IMR-90 (cell line): ENCODE results near the gene NTM. TPM values are rescaled to one million over a fixed set of nuclear protein-coding genes. Genes with fewer than 3 reads are reported as not detected.

ENCODE experiments used
- ATAC-seq: fragments of 200-7000 bp; cut with Tn5 transposase; 2 replicates; pipeline ENCODE4 v1.9.1; 2020; ENCODE audit warnings: low read depth, mild to moderate bottlenecking, moderate library complexity
- BruUV-seq: library from RNA; stranded (reverse); fragments of 400-500 nt; replicated peaks from 2 replicates; lab custom pipeline; 2021; lab: Mats Ljungman, UMichigan
- CTCF ChIA-PET: fragments of 300-600 bp; formaldehyde crosslinking; extraction: SDS; loops from one replicate; lab custom pipeline; 2021; ENCODE audit warnings: antibody characterized with exemption; lab: Yijun Ruan, JAX
- POLR2A ChIA-PET: fragments of 300-600 bp; sonication (Branson Sonifier 250); formaldehyde crosslinking; loops from one replicate; lab custom pipeline; 2022; ENCODE audit warnings: antibody characterized with exemption; ENCODE audit not compliant: unreplicated experiment; lab: Charles Lee
- DNase-seq: peaks from one replicate; pipeline ENCODE4 v3.0.0; 2013
- H2AFZ ChIP-seq: replicated peaks from 2 replicates; pipeline ENCODE3; 2013; ENCODE audit warnings: low read length, mild to moderate bottlenecking; ENCODE audit not compliant: poor library complexity
- H2AK5ac ChIP-seq: 2 replicates; pipeline ENCODE4 v1.6.1; 2013; ENCODE audit warnings: low read depth, low read length, inconsistent platforms
- H2AK9ac ChIP-seq: replicated peaks from 2 replicates; pipeline ENCODE3; 2013; ENCODE audit warnings: mild to moderate bottlenecking, low read depth, low read length, moderate library complexity; ENCODE audit not compliant: poor library complexity
- H2BK120ac ChIP-seq: 2 replicates; pipeline ENCODE4 v1.6.1; 2013; ENCODE audit warnings: low read depth, low read length, inconsistent platforms
- H2BK15ac ChIP-seq: 3 replicates; pipeline ENCODE4 v1.6.1; 2013; ENCODE audit warnings: low read depth, low read length, inconsistent platforms
- H2BK20ac ChIP-seq: 2 replicates; pipeline ENCODE4 v1.6.1; 2013; ENCODE audit warnings: low read depth, mild to moderate bottlenecking, inconsistent platforms, low read length, moderate library complexity
- H2BK5ac ChIP-seq: 2 replicates; pipeline ENCODE4 v1.6.1; 2013; ENCODE audit warnings: mild to moderate bottlenecking, low read depth, low read length, inconsistent platforms; ENCODE audit not compliant: poor library complexity, severe bottlenecking
- H3K14ac ChIP-seq: replicated peaks from 2 replicates; pipeline ENCODE4 v1.6.1; 2013; ENCODE audit warnings: low read depth, low read length, inconsistent platforms
- H3K18ac ChIP-seq: 2 replicates; pipeline ENCODE4 v1.6.1; 2013; ENCODE audit warnings: low read depth, low read length, control low read depth
- H3K23ac ChIP-seq: 2 replicates; pipeline ENCODE4 v1.6.1; 2013; ENCODE audit warnings: low read depth, low read length, inconsistent platforms
- H3K27ac ChIP-seq: 2 replicates; pipeline ENCODE4 v1.5.1; 2013; ENCODE audit warnings: mild to moderate bottlenecking, control low read depth, low read length; ENCODE audit not compliant: insufficient read depth
- H3K27me3 ChIP-seq: 2 replicates; pipeline ENCODE4 v1.6.1; 2013; ENCODE audit warnings: low read length; ENCODE audit not compliant: control insufficient read depth, insufficient read depth
- H3K36me3 ChIP-seq: 2 replicates; pipeline ENCODE4 v1.6.1; 2013; ENCODE audit warnings: low read length, mixed read lengths; ENCODE audit not compliant: control insufficient read depth, insufficient read depth
- H3K4ac ChIP-seq: 2 replicates; pipeline ENCODE4 v1.6.1; 2013; ENCODE audit warnings: low read depth, low read length, inconsistent platforms
- H3K4me1 ChIP-seq: 2 replicates; pipeline ENCODE4 v1.6.1; 2013; ENCODE audit warnings: low read length, mixed read lengths; ENCODE audit not compliant: control insufficient read depth, insufficient read depth
- H3K4me2 ChIP-seq: 2 replicates; pipeline ENCODE4 v1.6.1; 2013; ENCODE audit warnings: low read depth, mild to moderate bottlenecking, control low read depth, low read length, moderate library complexity
- H3K4me3 ChIP-seq: 2 replicates; pipeline ENCODE4 v1.5.1; 2013; ENCODE audit warnings: low read depth, mild to moderate bottlenecking, control low read depth, low read length, moderate library complexity; ENCODE audit not compliant: insufficient read depth
- H3K56ac ChIP-seq: 2 replicates; pipeline ENCODE4 v1.6.1; 2013; ENCODE audit warnings: low read length, inconsistent platforms; ENCODE audit not compliant: insufficient read depth; ENCODE audit errors: extremely low read depth
- H3K79me1 ChIP-seq, 2 experiments: 2 replicates each; pipeline ENCODE4 v1.6.1; 2013; ENCODE audit warnings: low read length in 2 of 2, inconsistent platforms in 1 of 2, low read depth in 1 of 2
- H3K9ac ChIP-seq: 2 replicates; pipeline ENCODE4 v1.6.1; 2013; ENCODE audit warnings: low read depth, low read length, control low read depth
- H3K9me1 ChIP-seq: 2 replicates; pipeline ENCODE4 v1.6.1; 2013; ENCODE audit warnings: low read length, inconsistent platforms; ENCODE audit not compliant: insufficient read depth
- H3K9me3 ChIP-seq: 2 replicates; pipeline ENCODE4 v1.6.1; 2013; ENCODE audit warnings: low read length; ENCODE audit not compliant: control insufficient read depth, insufficient read depth
- H4K20me1 ChIP-seq: 2 replicates; pipeline ENCODE4 v1.6.1; 2013; ENCODE audit warnings: low read length, inconsistent platforms; ENCODE audit not compliant: insufficient read depth
- H4K5ac ChIP-seq: 2 replicates; pipeline ENCODE4 v1.6.1; 2013; ENCODE audit warnings: mild to moderate bottlenecking, low read depth, low read length, control low read depth
- H4K8ac ChIP-seq, 2 experiments: 2 replicates each; pipeline ENCODE4 v1.6.1; 2013; ENCODE audit warnings: low read depth in 2 of 2, low read length in 2 of 2, control low read depth in 1 of 2, inconsistent platforms in 1 of 2
- H4K91ac ChIP-seq: 2 replicates; pipeline ENCODE4 v1.6.1; 2013; ENCODE audit warnings: low read depth, low read length, inconsistent platforms; ENCODE audit not compliant: insufficient read depth
- BHLHE40 ChIP-seq: fragments of 150-350 bp; IDR thresholded peaks from 2 replicates; pipeline ENCODE4 v1.6.1; 2016; ENCODE audit warnings: mild to moderate bottlenecking, low read depth, low read length
- CEBPB ChIP-seq: IDR thresholded peaks from 2 replicates; pipeline ENCODE4 v1.6.1; 2012; ENCODE audit warnings: low read depth, low read length, improper control_type of control experiment
- CHD1 ChIP-seq: IDR thresholded peaks from 2 replicates; pipeline ENCODE4 v1.6.1; 2012; ENCODE audit warnings: low read depth, low read length, improper control_type of control experiment
- FOS ChIP-seq: fragments of 150-350 bp; IDR thresholded peaks from 2 replicates; pipeline ENCODE4 v1.6.1; 2016; ENCODE audit warnings: low read depth, low read length
- MAFK ChIP-seq: IDR thresholded peaks from 2 replicates; pipeline ENCODE4 v1.6.1; 2012; ENCODE audit warnings: low read depth, low read length, improper control_type of control experiment
- MAZ ChIP-seq: IDR thresholded peaks from 2 replicates; pipeline ENCODE4 v1.6.1; 2012; ENCODE audit warnings: low read depth, mild to moderate bottlenecking, low read length, improper control_type of control experiment, moderate library complexity, borderline replicate concordance
- MXI1 ChIP-seq: IDR thresholded peaks from 2 replicates; pipeline ENCODE4 v1.6.1; 2012; ENCODE audit warnings: low read depth, mild to moderate bottlenecking, low read length, moderate library complexity, borderline replicate concordance
- NFE2L2 ChIP-seq: fragments of 150-350 bp; IDR thresholded peaks from 2 replicates; pipeline ENCODE4 v1.6.1; 2016; ENCODE audit warnings: low read depth, mild to moderate bottlenecking, low read length
- POLR2A ChIP-seq: IDR thresholded peaks from 2 replicates; pipeline ENCODE4 v1.6.1; 2012; ENCODE audit warnings: mild to moderate bottlenecking, low read depth, low read length
- RAD21 ChIP-seq: IDR thresholded peaks from 2 replicates; pipeline ENCODE4 v1.6.1; 2012; ENCODE audit warnings: low read length, improper control_type of control experiment
- RCOR1 ChIP-seq: IDR thresholded peaks from 2 replicates; pipeline ENCODE4 v1.6.1; 2012; ENCODE audit warnings: mild to moderate bottlenecking, low read length, improper control_type of control experiment; ENCODE audit not compliant: insufficient replicate concordance
- RFX5 ChIP-seq: IDR thresholded peaks from 2 replicates; pipeline ENCODE4 v1.8.0; 2012; ENCODE audit warnings: low read depth, mild to moderate bottlenecking, low read length, moderate library complexity
- SMC3 ChIP-seq: fragments of 150-350 bp; IDR thresholded peaks from 2 replicates; pipeline ENCODE4 v1.6.1; 2016; ENCODE audit warnings: low read depth, mild to moderate bottlenecking, antibody characterized with exemption, low read length, moderate library complexity
- WGBS, 2 experiments: methylation state at CpG; one replicate each; pipeline versions ENCODE4 v1.1.5 to v1.1.7; 2013; ENCODE audit warnings: missing lambda C conversion rate in 2 of 2; ENCODE audit not compliant: insufficient read length in 1 of 2; ENCODE audit errors: extremely low coverage in 2 of 2; 5-methylcytosine and 5-hydroxymethylcytosine counted together
- dilution Hi-C: fragments of 300-500 bp; cut with HindIII; formaldehyde crosslinking; loops from one replicate; pipeline ENCODE4 v1.14.3; 2018; ENCODE audit warnings: low sequenced_read_pairs; ENCODE audit not compliant: unreplicated experiment
- in situ Hi-C: fragments of 300-500 bp; cut with MboI; formaldehyde crosslinking; loops from 3 replicates; pipeline ENCODE4 v1.14.3; 2019; ENCODE audit warnings: low sequenced_read_pairs, inconsistent platforms, mixed read lengths
- intact Hi-C: fragments of 100-400 bp; cut with micrococcal nuclease; formaldehyde crosslinking; loops from 2 replicates; pipeline ENCODE4 v1.10.0; 2022
- polyA plus RNA-seq, 3 experiments: library from polyadenylated mRNA; depleted of rRNA; stranded (reverse); fragments of >200 nt; gene quantifications; 2 replicates each; pipeline ENCODE4 v1.2.3, GENCODE V29; 2012; ENCODE audit warnings: low replicate concordance in 1 of 3
- total RNA-seq: library from RNA; depleted of rRNA; stranded (reverse); fragments of >200 nt; gene quantifications from 2 replicates; pipeline ENCODE4 v1.2.3, GENCODE V29; 2012
- TF ChIP-seq, protein P1 (sequence below): fragments of 150-350 bp; IDR thresholded peaks from 2 replicates; pipeline ENCODE4 v1.6.1; 2017; ENCODE audit warnings: mild to moderate bottlenecking, antibody characterized with exemption, low read length, low read depth
- TF ChIP-seq, protein P2 (sequence below): conservative IDR thresholded peaks from 2 replicates; pipeline ENCODE4 v1.5.1; 2012; ENCODE audit warnings: mild to moderate bottlenecking, low read depth, low read length, improper control_type of control experiment
- TF ChIP-seq, protein P3 (sequence below): fragments of 150-350 bp; IDR thresholded peaks from 2 replicates; pipeline ENCODE4 v1.6.1; 2016; ENCODE audit warnings: low read depth, mild to moderate bottlenecking, low read length, moderate library complexity, borderline replicate concordance

The NTM gene
- total and polyA plus RNA-seq, 2 of the 4 experiments (the other 2 are of a cell fraction), result 19.5 to 25.5 TPM

DNA sequence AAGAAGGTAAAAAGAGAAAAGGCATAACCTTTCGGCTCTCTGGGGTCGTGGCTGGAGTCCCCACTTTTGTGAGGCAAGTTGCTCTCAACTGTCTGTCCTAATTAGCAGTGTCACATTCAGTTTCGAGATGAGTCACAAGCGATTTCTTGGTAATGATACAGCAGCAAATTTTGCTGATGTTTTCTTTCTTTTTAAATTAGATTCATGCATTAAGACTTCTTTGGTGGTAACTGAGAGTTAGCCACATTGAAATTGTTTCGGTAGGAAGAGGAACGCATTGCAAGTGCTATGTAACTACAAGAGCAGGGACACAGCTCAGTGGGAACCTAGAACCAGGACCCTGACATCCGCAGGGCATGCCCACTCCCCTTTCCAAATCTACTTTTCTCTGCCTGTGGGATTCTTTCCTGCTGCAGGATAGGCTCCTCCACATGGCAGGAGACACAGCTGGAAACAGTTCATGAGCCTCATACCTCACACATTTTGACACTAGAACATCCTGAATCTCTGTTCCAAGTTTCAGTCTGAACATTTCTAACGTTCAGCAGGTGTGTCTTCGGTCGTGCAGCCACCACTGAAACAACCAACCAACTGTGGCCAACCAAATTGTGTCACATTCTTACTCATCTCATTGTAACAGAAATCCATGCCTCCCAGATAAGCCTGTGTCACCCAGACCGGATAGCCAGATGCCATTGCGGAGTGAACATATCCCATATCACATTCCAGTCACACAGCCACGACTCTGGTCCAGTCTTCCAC lies 987.6 kb downstream of the NTM start:
- H3K23ac ChIP-seq, result no peak overlapping the region
- no peak overlapping the region for H2BK15ac ChIP-seq
- no peak overlapping the region for H2AFZ ChIP-seq
- no peak overlapping the region for H2BK5ac ChIP-seq
- H3K79me1 ChIP-seq, result no peaks in the 10 kb centered on the region
- no peak overlapping the region for H4K8ac ChIP-seq
- H2AK9ac ChIP-seq, result no peak overlapping the region
- no TSS peak for BruUV-seq
- H2BK120ac ChIP-seq, result no peak overlapping the region
- H3K14ac ChIP-seq, result no peak overlapping the region
- no peak overlapping the region for H4K91ac ChIP-seq
- in situ Hi-C loops, result no loop called here
- no peak overlapping the region for H3K18ac ChIP-seq
- ChIA-PET POLR2A (no interaction called here), CTCF (no interaction called here)
- H3K56ac ChIP-seq, result no peak overlapping the region
- no peak overlapping the region for H3K4me3 ChIP-seq
- no peaks in the 10 kb centered on the region for H3K9me1 ChIP-seq
- intact Hi-C loops, result no loop called here
- H3K27me3 ChIP-seq, result peaks cover 13% of the 10 kb centered on the region
- no peaks in the 10 kb centered on the region for H4K20me1 ChIP-seq
- H3K4ac ChIP-seq, result no peak overlapping the region
- TF ChIP-seq FOS (no peak), RCOR1 (no peak), POLR2A (no peak), BHLHE40 (no peak), MAFK (no peak), NFE2L2 (no peak), MAZ (no peak), SMC3 (no peak), CEBPB (no peak), MXI1 (no peak), RAD21 (no peak), CHD1 (no peak), RFX5 (no peak)
- TF ChIP-seq, protein P1, sequence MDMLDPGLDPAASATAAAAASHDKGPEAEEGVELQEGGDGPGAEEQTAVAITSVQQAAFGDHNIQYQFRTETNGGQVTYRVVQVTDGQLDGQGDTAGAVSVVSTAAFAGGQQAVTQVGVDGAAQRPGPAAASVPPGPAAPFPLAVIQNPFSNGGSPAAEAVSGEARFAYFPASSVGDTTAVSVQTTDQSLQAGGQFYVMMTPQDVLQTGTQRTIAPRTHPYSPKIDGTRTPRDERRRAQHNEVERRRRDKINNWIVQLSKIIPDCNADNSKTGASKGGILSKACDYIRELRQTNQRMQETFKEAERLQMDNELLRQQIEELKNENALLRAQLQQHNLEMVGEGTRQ, result no peak
- TF ChIP-seq, protein P2, sequence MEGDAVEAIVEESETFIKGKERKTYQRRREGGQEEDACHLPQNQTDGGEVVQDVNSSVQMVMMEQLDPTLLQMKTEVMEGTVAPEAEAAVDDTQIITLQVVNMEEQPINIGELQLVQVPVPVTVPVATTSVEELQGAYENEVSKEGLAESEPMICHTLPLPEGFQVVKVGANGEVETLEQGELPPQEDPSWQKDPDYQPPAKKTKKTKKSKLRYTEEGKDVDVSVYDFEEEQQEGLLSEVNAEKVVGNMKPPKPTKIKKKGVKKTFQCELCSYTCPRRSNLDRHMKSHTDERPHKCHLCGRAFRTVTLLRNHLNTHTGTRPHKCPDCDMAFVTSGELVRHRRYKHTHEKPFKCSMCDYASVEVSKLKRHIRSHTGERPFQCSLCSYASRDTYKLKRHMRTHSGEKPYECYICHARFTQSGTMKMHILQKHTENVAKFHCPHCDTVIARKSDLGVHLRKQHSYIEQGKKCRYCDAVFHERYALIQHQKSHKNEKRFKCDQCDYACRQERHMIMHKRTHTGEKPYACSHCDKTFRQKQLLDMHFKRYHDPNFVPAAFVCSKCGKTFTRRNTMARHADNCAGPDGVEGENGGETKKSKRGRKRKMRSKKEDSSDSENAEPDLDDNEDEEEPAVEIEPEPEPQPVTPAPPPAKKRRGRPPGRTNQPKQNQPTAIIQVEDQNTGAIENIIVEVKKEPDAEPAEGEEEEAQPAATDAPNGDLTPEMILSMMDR, result no peak
- TF ChIP-seq, protein P3, sequence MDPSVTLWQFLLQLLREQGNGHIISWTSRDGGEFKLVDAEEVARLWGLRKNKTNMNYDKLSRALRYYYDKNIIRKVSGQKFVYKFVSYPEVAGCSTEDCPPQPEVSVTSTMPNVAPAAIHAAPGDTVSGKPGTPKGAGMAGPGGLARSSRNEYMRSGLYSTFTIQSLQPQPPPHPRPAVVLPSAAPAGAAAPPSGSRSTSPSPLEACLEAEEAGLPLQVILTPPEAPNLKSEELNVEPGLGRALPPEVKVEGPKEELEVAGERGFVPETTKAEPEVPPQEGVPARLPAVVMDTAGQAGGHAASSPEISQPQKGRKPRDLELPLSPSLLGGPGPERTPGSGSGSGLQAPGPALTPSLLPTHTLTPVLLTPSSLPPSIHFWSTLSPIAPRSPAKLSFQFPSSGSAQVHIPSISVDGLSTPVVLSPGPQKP, result no peak
- no peak overlapping the region for H3K27ac ChIP-seq
- no peak overlapping the region for H3K9ac ChIP-seq
- H4K5ac ChIP-seq, result no peak overlapping the region
- no peaks in the 10 kb centered on the region for H3K9me3 ChIP-seq
- H2BK20ac ChIP-seq, result no peak overlapping the region
- dilution Hi-C loops, result no loop called here
- H3K36me3 ChIP-seq, result no peaks in the 10 kb centered on the region
- 57% methylated on average over 4 of the region's 13 CpGs; no CpG with 5 or more reads in 1 of the 2 experiments for WGBS, 2 experiments
- H3K4me1 ChIP-seq, result no peaks in the 10 kb centered on the region
- no peak overlapping the region for H3K4me2 ChIP-seq
- no peak for ATAC-seq
- DNase-seq, result no peak
- no peak overlapping the region for H2AK5ac ChIP-seq
